Motor neuron (in vitro differentiated cells): ENCODE data around the gene RHOT2. TPM values are rescaled to one million over a fixed set of nuclear protein-coding genes. Genes with fewer than 3 reads are reported as not detected.
"Not testable (repeated sequence)": the region's sequence is repeated elsewhere in the genome, so short reads cannot be mapped to it uniquely, and the experiment has no call there.

Experiments
- ATAC-seq, 8 experiments: fragments of 200-7000 bp; cut with Tn5 transposase; replicated peaks in 6 of 8; 2 replicates each; pipeline ENCODE4 v1.8.0; 2021; ENCODE audit warnings: mild to moderate bottlenecking in 8 of 8, moderate library complexity in 8 of 8
- H3K27ac ChIP-seq, 2 donors: fragments of 250-450 bp; sonication (Bioruptor Pico); 2 replicates each; pipeline ENCODE4 v1.9.0; 2021; ENCODE audit warnings: antibody characterized with exemption in 2 of 2, mild to moderate bottlenecking in 2 of 2, moderate library complexity in 1 of 2
- H3K4me1 ChIP-seq, 2 donors: fragments of 250-450 bp; sonication (Bioruptor Pico); replicated peaks in 1 of 2; 2 replicates each; pipeline ENCODE4 v1.6.1; 2021; ENCODE audit warnings: antibody characterized with exemption in 2 of 2, mild to moderate bottlenecking in 2 of 2, moderate library complexity in 1 of 2
- H3K4me3 ChIP-seq, 5 donors: fragments of 250-450 bp; sonication (Bioruptor Pico); 2 replicates each; pipeline ENCODE4 v1.9.0; 2021; ENCODE audit warnings: antibody characterized with exemption in 5 of 5, mild to moderate bottlenecking in 5 of 5, moderate library complexity in 4 of 5
- WGBS, 10 experiments: fragments of 450-650 bp; shearing (Covaris generic); methylation state at CpG; one replicate each; pipeline ENCODE4 v1.0.0; 2022; 5-methylcytosine and 5-hydroxymethylcytosine counted together
- in situ Hi-C, 9 experiments: fragments of 400-800 bp; cut with MboI; loops; one replicate each; pipeline ENCODE4 v1.15.0; 2021; ENCODE audit warnings: low sequenced_read_pairs in 9 of 9, low pct_unique_long_range_greater_than_20kb in 2 of 9; ENCODE audit not compliant: unreplicated experiment in 9 of 9
- total RNA-seq, 8 experiments: library from RNA; unstranded; fragments of 300-600 nt; gene quantifications; 2 replicates each; pipeline versions ENCODE4 v1.2.3 to v1.2.4, GENCODE V29; 2022

The RHOT2 gene
- total RNA-seq, 8 experiments from 2014 or later: 30.6 to 119 (median 51.7) TPM

- in situ Hi-C loops: no loop called here
- Histone ChIP-seq H3K4me3 (no peak overlapping the region), H3K27ac (no peak overlapping the region), H3K4me1 (peaks cover 35 to 37% of the 10 kb centered on the region in 2 donors)
- no peak for ATAC-seq
- WGBS, 10 experiments: 84 to 100% methylated on average over 2 to 5 of the region's 10 CpGs; no CpG with 5 or more reads in 8 of the 10 experiments
These were observed 18.0 kb downstream of the RHOT2 start for GRCh38 chr16:685967-686366.

- peaks cover 28 to 31% of the 10 kb centered on the region in 2 donors for H3K4me1 ChIP-seq
- no peak overlapping the region for H3K27ac ChIP-seq
- in situ Hi-C loops: no loop called here
- no peak overlapping the region for H3K4me3 ChIP-seq
- ATAC-seq: no peak
- WGBS, 10 experiments: 60 to 94% (median 91%) methylated on average over 1 to 16 of the region's 51 CpGs; no CpG with 5 or more reads in 6 of the 10 experiments
These were observed 18.7 kb downstream of the RHOT2 start for GRCh38 chr16:686459-687260.

GRCh38 chr16:687499-687898 lies 19.6 kb downstream of the RHOT2 start:
- Histone ChIP-seq H3K27ac (no peak overlapping the region), H3K4me3 (no peak overlapping the region), H3K4me1 (peaks cover 26 to 29% of the 10 kb centered on the region in 2 donors)
- in situ Hi-C loops: no loop called here
- ATAC-seq: no peak
- 58 to 100% (median 95%) methylated on average over 1 to 12 of the region's 19 CpGs; no CpG with 5 or more reads in 4 of the 10 experiments for WGBS, 10 experiments

GRCh38 chr16:689175-689897 lies 21.4 kb downstream of the RHOT2 start:
- 64 to 100% (median 80%) methylated on average over 1 to 9 of the region's 26 CpGs; no CpG with 5 or more reads in 2 of the 10 experiments for WGBS, 10 experiments
- in situ Hi-C loops: no loop called here
- Histone ChIP-seq H3K4me1 (peaks cover 20 to 25% of the 10 kb centered on the region in 2 donors), H3K4me3 (peak overlapping the region; percentile 89 to 99 (median 97)), H3K27ac (peak overlapping the region; percentile 88 to 97)
- ATAC-seq: no peak

- WGBS, 10 experiments: 82 to 100% (median 90%) methylated on average over 1 to 11 of the region's 16 CpGs; no CpG with 5 or more reads in 3 of the 10 experiments
- H3K4me3 ChIP-seq, in situ Hi-C loops, ATAC-seq, H3K27ac ChIP-seq: not testable (repeated sequence)
- H3K4me1 ChIP-seq: peaks cover 25 to 28% of the 10 kb centered on the region in 2 donors
These were observed 23.3 kb downstream of the RHOT2 start for GRCh38 chr16:691242-691641.

GRCh38 chr16:692356-693108 lies 24.6 kb downstream of the RHOT2 start:
- no peak for ATAC-seq
- no peak overlapping the region for H3K4me3 ChIP-seq
- in situ Hi-C loops: no loop called here
- H3K27ac ChIP-seq: no peak overlapping the region
- WGBS, 10 experiments: 18 to 100% (median 55%) methylated on average over 2 to 10 of the region's 10 CpGs
- H3K4me1 ChIP-seq: peaks cover 25 to 28% of the 10 kb centered on the region in 2 donors

- in situ Hi-C loops: no loop called here
- no peak for ATAC-seq
- 0 to 64% (median 40%) methylated on average over 1 to 11 of the region's 22 CpGs; no CpG with 5 or more reads in 7 of the 10 experiments for WGBS, 10 experiments
- peak overlapping the region in 1 of 2 donors; percentile 34 for H3K27ac ChIP-seq
- H3K4me1 ChIP-seq: peaks cover 25 to 28% of the 10 kb centered on the region in 2 donors
- H3K4me3 ChIP-seq: peak overlapping the region in 1 of 5 donors; percentile 43
These were observed 25.4 kb downstream of the RHOT2 start for GRCh38 chr16:693364-693763.

GRCh38 chr16:693766-694165 lies 25.8 kb downstream of the RHOT2 start:
- in situ Hi-C loops: no loop called here
- WGBS, 10 experiments: no CpG with 5 or more reads among the region's 37 CpGs
- Histone ChIP-seq H3K4me3 (peak overlapping the region in 3 of 5 donors; percentile 25 to 43 (median 30)), H3K27ac (peak overlapping the region in 1 of 2 donors; percentile 90), H3K4me1 (peaks cover 25 to 26% of the 10 kb centered on the region in 2 donors)
- ATAC-seq: peak in 2 of 8 experiments; percentile 1

- 0% methylated on average over 4 of the region's 64 CpGs; no CpG with 5 or more reads in 9 of the 10 experiments for WGBS, 10 experiments
- H3K4me3 ChIP-seq: peak overlapping the region; percentile 9 to 43 (median 25)
- peaks cover 20 to 21% of the 10 kb centered on the region in 2 donors for H3K4me1 ChIP-seq
- H3K27ac ChIP-seq: peak overlapping the region; percentile 81 to 90
- ATAC-seq: no peak
- in situ Hi-C loops: no loop called here
These were observed 26.4 kb downstream of the RHOT2 start for GRCh38 chr16:694187-694862.

GRCh38 chr16:694863-695354 lies 27.0 kb downstream of the RHOT2 start:
- in situ Hi-C loops: no loop called here
- Histone ChIP-seq H3K4me3 (peak overlapping the region; percentile 9 to 43 (median 25)), H3K27ac (peak overlapping the region; percentile 81 to 90), H3K4me1 (peaks cover 16 to 17% of the 10 kb centered on the region in 2 donors)
- ATAC-seq: no peak
- WGBS, 10 experiments: no CpG with 5 or more reads among the region's 37 CpGs

- Histone ChIP-seq H3K4me1 (peaks cover 19 to 22% of the 10 kb centered on the region in 2 donors), H3K4me3 (peak overlapping the region in 4 of 5 donors; percentile 14 to 43 (median 28)), H3K27ac (peak overlapping the region; percentile 81 to 90)
- ATAC-seq: peak; percentile 74 to 86 (median 76)
- 0 to 80% (median 3%) methylated on average over 2 to 20 of the region's 71 CpGs; no CpG with 5 or more reads in 4 of the 10 experiments for WGBS, 10 experiments
- in situ Hi-C loops: no loop called here
These were observed 27.6 kb downstream of the RHOT2 start for GRCh38 chr16:695355-696089.
